Mucosa of descending colon (tissue), 3 donors: ENCODE results near the gene SMLR1. TPM values are rescaled to one million over a fixed set of nuclear protein-coding genes. Genes with fewer than 3 reads are reported as not detected.

Experiments used
- ATAC-seq: fragments of 200-7000 bp; cut with Tn5 transposase; one replicate; pipeline ENCODE4 v1.9.1; 2020; ENCODE audit warnings: mild to moderate bottlenecking, moderate library complexity
- DNase-seq, 3 donors: peaks; one replicate each; pipeline ENCODE4 v3.0.0-alpha.2; 2020
- H3K36me3 ChIP-seq: fragments of 200-600 bp; one replicate; pipeline ENCODE4 v1.8.0; 2021; ENCODE audit warnings: low read depth, mild to moderate bottlenecking
- H3K4me1 ChIP-seq: fragments of 200-600 bp; one replicate; pipeline ENCODE4 v1.8.0; 2021; ENCODE audit warnings: low read depth, mild to moderate bottlenecking
- H3K4me3 ChIP-seq: fragments of 200-600 bp; one replicate; pipeline ENCODE4 v1.8.0; 2021; ENCODE audit warnings: mild to moderate bottlenecking
- H3K9me3 ChIP-seq: fragments of 200-600 bp; one replicate; pipeline ENCODE4 v1.8.0; 2021; ENCODE audit warnings: mild to moderate bottlenecking
- CTCF ChIP-seq: fragments of 200-600 bp; IDR thresholded peaks from one replicate; pipeline ENCODE4 v1.8.0; 2022; ENCODE audit warnings: antibody characterized with exemption, mild to moderate bottlenecking
- intact Hi-C, 2 donors: fragments of 100-400 bp; cut with DNase I in 1 of 2; cut with micrococcal nuclease in 1 of 2; formaldehyde crosslinking; loops; one replicate each; pipeline versions ENCODE4 v1.11.0 to v1.11.1; 2022; cut with DNase I, micrococcal nuclease
- total RNA-seq, 3 donors: library from RNA; stranded (reverse); fragmentation: NEBNext Ultra II Directional in 2 of 3; extraction: Animal tissue kit (Norgen Biotek cat#: 25700) in 2 of 3; gene quantifications; one replicate each; pipeline versions ENCODE4 v1.2.1 to v1.2.4, GENCODE V29; 2021 to 2023
- donor health status: DM: no; HTN: no; CAD: no; lungs with moderate emphysema.
- donor health status: DM: no; HTN: no; CAD: no.
- donor health status: DM: no; HTN: yes; CAD: no.

SMLR1 gene
- total RNA-seq, 3 donors from 2014 or later: not detected

DNA sequence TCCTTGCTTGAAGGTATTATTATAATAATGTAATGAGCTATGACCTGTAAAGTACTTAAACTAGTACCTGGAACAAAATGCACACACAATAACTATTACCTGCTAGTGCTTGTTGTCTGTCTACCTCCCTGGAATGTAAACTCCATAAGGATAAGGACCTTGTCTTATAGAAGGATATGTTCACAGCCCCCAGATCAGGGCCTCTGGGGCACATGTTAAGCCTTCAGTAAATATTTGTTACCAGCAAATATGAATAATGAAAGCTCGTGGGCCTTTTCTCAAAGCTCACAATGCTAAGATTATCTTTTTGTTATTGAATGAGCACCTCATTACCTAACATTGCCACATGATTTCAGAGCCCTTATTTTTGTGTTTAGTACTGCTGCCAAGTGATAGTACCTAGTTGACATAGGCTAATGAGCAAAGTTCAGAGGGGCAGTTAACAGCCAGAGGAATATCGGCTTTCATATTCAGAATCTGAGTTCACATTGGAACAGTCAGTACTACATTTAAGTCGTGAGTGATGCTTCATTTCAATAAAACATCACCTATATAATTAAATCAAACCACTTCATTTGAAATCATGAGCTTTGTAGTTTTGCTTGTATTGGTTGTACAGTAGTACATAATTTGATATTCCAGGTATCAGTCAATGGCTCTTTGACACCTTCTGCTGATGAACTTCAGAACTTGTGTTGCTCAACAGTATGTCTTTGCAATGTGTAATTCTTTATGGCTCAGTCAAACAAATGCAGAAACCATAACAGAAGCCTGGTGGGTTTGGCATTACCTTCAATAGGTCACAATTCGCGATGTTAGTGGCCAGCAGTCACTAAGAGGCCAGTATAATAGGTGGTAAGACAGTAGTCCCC lies 11.8 kb upstream of the SMLR1 start:
- no peaks in the 10 kb centered on the region for H3K4me1 ChIP-seq
- intact Hi-C loops: no loop called here
- ATAC-seq (no peak), DNase-seq (no peak)
- H3K36me3 ChIP-seq: no peaks in the 10 kb centered on the region
- no peaks in the 10 kb centered on the region for H3K9me3 ChIP-seq
- no peak for TF ChIP-seq CTCF
- H3K4me3 ChIP-seq: no peak overlapping the region

DNA sequence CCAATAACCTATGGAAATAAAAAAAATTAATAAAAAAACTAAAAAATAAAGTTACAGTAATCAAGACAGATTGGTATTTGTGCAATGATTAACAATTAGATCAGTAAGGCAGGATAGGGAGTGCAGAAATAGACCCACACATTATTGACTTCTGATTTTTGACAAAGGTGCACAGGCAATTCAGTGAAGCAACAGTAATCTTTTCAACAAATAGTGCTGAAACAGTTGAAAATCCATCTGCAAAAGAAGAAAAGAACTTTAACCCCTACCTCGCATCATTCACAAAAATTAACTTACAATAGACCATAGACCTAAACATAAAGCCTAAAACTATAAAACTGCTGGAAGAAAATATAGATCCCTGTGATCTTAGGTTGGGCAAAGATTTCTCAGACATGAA lies 4.5 kb upstream of the SMLR1 start:
- H3K4me1 ChIP-seq: no peaks in the 10 kb centered on the region
- no peak overlapping the region for H3K4me3 ChIP-seq
- H3K36me3 ChIP-seq: no peaks in the 10 kb centered on the region
- intact Hi-C loops: no loop called here
- no peak for TF ChIP-seq CTCF
- no peaks in the 10 kb centered on the region for H3K9me3 ChIP-seq
- ATAC-seq (no peak), DNase-seq (no peak)

DNA sequence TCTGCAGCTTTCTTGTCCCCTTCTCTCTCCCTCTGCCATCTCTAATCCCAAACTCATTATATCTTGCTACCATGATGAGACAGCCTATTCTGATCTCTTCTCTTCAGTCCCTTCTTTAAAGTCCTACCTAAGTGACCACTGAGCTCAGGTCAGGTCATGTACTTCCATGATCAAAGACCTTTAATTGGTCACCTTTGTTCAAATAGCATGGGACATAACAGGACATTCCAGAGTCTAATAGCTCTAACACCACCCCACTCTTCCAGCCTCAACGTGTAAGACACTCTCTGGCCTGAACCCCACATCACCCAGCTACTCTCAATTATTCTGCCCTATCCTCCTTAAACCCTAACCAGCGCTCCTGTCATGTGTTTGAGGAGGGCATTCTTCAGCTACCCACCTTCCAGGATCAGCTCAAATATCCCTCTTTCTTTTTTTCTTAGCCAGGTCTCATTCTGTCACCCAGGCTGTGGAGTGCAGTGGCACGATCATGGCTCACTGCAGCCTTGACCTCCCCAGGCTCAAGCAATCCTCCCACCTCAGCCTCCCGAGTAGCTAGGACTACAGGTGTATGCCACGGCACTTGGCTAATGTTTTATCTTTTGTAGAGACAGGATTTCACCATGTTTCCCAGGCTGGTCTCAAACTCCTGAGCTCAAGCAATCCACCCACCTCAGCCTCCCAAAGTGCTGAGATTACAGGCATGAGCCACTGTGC lies 2.1 kb upstream of the SMLR1 start:
- intact Hi-C loops: no loop called here
- no peaks in the 10 kb centered on the region for H3K36me3 ChIP-seq
- DNase-seq: no peak
- H3K4me1 ChIP-seq: no peaks in the 10 kb centered on the region
- no peak overlapping the region for H3K4me3 ChIP-seq
- H3K9me3 ChIP-seq: no peaks in the 10 kb centered on the region
- no peak for TF ChIP-seq CTCF
- no peak for ATAC-seq

- H3K4me1 ChIP-seq: no peaks in the 10 kb centered on the region
- ATAC-seq: no peak
Observed at GRCh38 chr6:130825772-130826441, 1.3 kb upstream of the SMLR1 start.

More at GRCh38 chr6:130825772-130826441, 1.3 kb upstream of the SMLR1 start:
- H3K36me3 ChIP-seq: no peaks in the 10 kb centered on the region
- intact Hi-C loops: no loop called here
- no peak for TF ChIP-seq CTCF
- H3K9me3 ChIP-seq: no peaks in the 10 kb centered on the region
- no peak overlapping the region for H3K4me3 ChIP-seq
- no peak for DNase-seq
